T1000 (cell line): ENCODE data around the gene TMEM207.

ENCODE experiments used
- DNase-seq: peaks from one replicate; lab custom pipeline; 2025; ENCODE audit warnings: mixed read lengths; lab: John Stamatoyannopoulos, UW

The TMEM207 gene

GRCh38 chr3:190385731-190386688, 63.7 kb downstream of the TMEM207 start:
- DNase-seq, result peak; percentile 46

GRCh38 chr3:190384309-190384756, 65.4 kb downstream of the TMEM207 start:
- DNase-seq, result no peak

GRCh38 chr3:190382082-190382481, 67.6 kb downstream of the TMEM207 start:
- no peak for DNase-seq

GRCh38 chr3:190381441-190381840, 68.3 kb downstream of the TMEM207 start:
- no peak for DNase-seq

GRCh38 chr3:190380184-190380583, 69.5 kb downstream of the TMEM207 start:
- no peak for DNase-seq
